M059J (cell line): ENCODE data around the gene SPARC. TPM values are rescaled to one million over a fixed set of nuclear protein-coding genes. Genes with fewer than 3 reads are reported as not detected.

Experiments
- DNase-seq: peaks from one replicate; pipeline ENCODE4 v3.0.0-alpha.2; 2012; ENCODE audit warnings: low read depth
- total RNA-seq: library from RNA; depleted of rRNA; stranded (reverse); fragments of >200 nt; shearing (Covaris generic); gene quantifications from 2 replicates; pipeline ENCODE4 v1.2.3, GENCODE V29; 2014

Gene SPARC
- total RNA-seq, 1 experiment from 2014 or later = 4,342 TPM

- DNase-seq = no peak
Measured at GRCh38 chr5:151679421-151680155, 7.1 kb downstream of the SPARC start.

- DNase-seq = no peak
Measured at GRCh38 chr5:151678713-151679112, 8.0 kb downstream of the SPARC start.

- no peak for DNase-seq
Measured at GRCh38 chr5:151677776-151678545, 8.8 kb downstream of the SPARC start.

GRCh38 chr5:151676719-151677118, 10.0 kb downstream of the SPARC start:
- DNase-seq = no peak

GRCh38 chr5:151676314-151676712, 10.4 kb downstream of the SPARC start:
- no peak for DNase-seq

GRCh38 chr5:151675611-151676313, 11.0 kb downstream of the SPARC start:
- no peak for DNase-seq

- no peak for DNase-seq
Measured at GRCh38 chr5:151674626-151675610, 11.8 kb downstream of the SPARC start.

GRCh38 chr5:151673421-151673820, 13.3 kb downstream of the SPARC start:
- DNase-seq = no peak

- DNase-seq = no peak
Measured at GRCh38 chr5:151672516-151672915, 14.2 kb downstream of the SPARC start.

GRCh38 chr5:151671950-151672349, 14.8 kb downstream of the SPARC start:
- DNase-seq = peak; percentile 53

- peak; percentile 73 for DNase-seq
Measured at GRCh38 chr5:151670953-151671636, 15.6 kb downstream of the SPARC start.

- no peak for DNase-seq
Measured at GRCh38 chr5:151670083-151670686, 16.5 kb downstream of the SPARC start.

- DNase-seq = no peak
Measured at GRCh38 chr5:151667083-151667482, 19.6 kb downstream of the SPARC start.

GRCh38 chr5:151665613-151666012, 21.1 kb downstream of the SPARC start:
- DNase-seq = no peak

GRCh38 chr5:151664694-151665585, 21.8 kb downstream of the SPARC start:
- DNase-seq = peak; percentile 67

- no peak for DNase-seq
Measured at GRCh38 chr5:151663617-151664293, 23.0 kb downstream of the SPARC start.

GRCh38 chr5:151662805-151663204, 23.9 kb downstream of the SPARC start:
- no peak for DNase-seq

GRCh38 chr5:151661968-151662732, 24.6 kb downstream of the SPARC start:
- no peak for DNase-seq
